GM13977 (cell line): ENCODE measurements around the gene ASB18.

Source experiments
- DNase-seq: peaks from one replicate; pipeline ENCODE4 v3.0.0; 2012; ENCODE audit warnings: low spot score
- in situ Hi-C: fragments of 300-500 bp; cut with MboI; formaldehyde crosslinking; loops from one replicate; pipeline ENCODE4 v1.12.0; 2022; ENCODE audit warnings: low sequenced_read_pairs, low pct_unique_long_range_greater_than_20kb, mixed read lengths, inconsistent platforms; ENCODE audit not compliant: unreplicated experiment
- TF ChIP-seq, protein P1 (sequence below): IDR thresholded peaks from 2 replicates; pipeline ENCODE4 v1.5.1; 2012; ENCODE audit warnings: mild to moderate bottlenecking, control low read depth; ENCODE audit not compliant: insufficient read depth; ENCODE audit errors: extremely low read depth, missing control alignments

Gene ASB18

DNA sequence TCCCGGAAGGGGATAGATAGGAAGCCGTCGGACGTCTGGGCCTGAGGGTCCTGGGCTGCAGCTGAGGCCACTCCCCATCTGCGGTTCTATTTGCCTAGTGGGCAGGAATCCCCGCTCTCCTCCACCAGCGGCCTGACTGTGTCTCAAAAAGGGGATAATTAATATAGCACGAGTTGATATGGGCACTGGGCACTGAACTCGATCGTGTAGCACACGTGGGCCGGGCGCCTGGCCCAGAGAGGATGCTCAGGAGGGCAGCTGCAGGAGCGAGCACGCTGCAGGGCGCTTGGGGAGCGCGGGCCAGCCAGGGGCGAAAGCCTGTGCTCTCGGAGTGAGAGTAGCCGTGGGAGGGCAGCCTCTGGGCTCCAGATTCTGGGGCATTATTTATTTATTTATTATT lies 87.3 kb downstream of the ASB18 start:
- peak; percentile 21 for DNase-seq
- TF ChIP-seq, protein P1, sequence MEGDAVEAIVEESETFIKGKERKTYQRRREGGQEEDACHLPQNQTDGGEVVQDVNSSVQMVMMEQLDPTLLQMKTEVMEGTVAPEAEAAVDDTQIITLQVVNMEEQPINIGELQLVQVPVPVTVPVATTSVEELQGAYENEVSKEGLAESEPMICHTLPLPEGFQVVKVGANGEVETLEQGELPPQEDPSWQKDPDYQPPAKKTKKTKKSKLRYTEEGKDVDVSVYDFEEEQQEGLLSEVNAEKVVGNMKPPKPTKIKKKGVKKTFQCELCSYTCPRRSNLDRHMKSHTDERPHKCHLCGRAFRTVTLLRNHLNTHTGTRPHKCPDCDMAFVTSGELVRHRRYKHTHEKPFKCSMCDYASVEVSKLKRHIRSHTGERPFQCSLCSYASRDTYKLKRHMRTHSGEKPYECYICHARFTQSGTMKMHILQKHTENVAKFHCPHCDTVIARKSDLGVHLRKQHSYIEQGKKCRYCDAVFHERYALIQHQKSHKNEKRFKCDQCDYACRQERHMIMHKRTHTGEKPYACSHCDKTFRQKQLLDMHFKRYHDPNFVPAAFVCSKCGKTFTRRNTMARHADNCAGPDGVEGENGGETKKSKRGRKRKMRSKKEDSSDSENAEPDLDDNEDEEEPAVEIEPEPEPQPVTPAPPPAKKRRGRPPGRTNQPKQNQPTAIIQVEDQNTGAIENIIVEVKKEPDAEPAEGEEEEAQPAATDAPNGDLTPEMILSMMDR: no peak
- in situ Hi-C loops: loop anchor here (25.0 kb wide), 1 partner anchor 390 kb away; no protein-coding TSS in a partner anchor

DNA sequence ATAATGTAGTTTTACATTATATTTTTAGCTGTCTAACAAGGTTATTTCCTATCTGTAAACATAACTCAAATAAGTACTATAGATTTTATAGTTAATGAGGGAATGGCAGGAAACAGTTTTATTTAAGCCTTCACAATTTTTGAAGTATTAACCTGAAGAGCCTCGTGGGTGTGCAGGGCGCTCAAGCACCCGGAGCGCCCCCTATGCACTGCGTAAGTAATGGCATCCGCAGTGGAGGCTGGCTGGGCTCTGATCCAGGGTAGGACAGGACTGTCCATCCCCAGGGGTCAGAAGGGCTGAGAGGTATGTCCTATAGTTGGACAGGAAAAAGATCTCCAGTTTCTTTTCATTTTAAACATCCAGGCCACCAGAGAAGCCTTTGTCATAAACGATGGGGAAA lies 87.8 kb downstream of the ASB18 start:
- in situ Hi-C loops: loop anchor here (25.0 kb wide), 1 partner anchor 389 kb away; no protein-coding TSS in a partner anchor
- TF ChIP-seq, protein P1: peak; percentile 57

DNA sequence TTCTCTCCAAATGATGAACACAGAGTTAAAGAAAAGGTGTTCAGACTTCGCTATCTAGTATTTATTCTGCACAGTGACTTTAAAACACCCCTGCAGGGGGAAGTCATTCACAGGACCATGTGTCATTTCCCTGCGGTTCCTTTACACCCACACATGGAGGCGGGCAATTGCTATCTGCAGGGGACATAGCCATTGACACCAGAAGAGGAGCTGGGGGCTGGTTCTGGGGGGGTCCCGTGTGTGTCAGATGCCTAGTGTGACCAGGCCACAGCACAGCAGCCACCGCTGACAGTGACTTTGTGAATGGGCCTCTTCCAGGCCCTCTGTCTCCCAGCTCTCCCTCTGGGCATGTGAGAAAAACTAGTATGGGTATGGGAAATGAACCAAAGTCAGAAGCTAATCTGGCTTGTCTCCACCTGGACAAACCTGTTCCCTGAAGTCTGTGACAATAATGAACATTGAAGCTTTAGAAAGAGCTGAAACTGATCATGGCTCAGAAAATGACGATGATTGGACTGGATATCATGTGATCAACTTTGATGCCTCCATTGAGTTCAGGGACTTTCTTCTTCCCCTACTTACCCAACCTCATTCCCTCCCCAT lies 88.6 kb downstream of the ASB18 start:
- DNase-seq: peak; percentile 36
- in situ Hi-C loops: loop anchor here (25.0 kb wide), 1 partner anchor 388 kb away; no protein-coding TSS in a partner anchor
- TF ChIP-seq, protein P1: no peak

More for the DNA sequence above, 87.8 kb downstream of the ASB18 start:
- peak; percentile 71 for DNase-seq

DNA sequence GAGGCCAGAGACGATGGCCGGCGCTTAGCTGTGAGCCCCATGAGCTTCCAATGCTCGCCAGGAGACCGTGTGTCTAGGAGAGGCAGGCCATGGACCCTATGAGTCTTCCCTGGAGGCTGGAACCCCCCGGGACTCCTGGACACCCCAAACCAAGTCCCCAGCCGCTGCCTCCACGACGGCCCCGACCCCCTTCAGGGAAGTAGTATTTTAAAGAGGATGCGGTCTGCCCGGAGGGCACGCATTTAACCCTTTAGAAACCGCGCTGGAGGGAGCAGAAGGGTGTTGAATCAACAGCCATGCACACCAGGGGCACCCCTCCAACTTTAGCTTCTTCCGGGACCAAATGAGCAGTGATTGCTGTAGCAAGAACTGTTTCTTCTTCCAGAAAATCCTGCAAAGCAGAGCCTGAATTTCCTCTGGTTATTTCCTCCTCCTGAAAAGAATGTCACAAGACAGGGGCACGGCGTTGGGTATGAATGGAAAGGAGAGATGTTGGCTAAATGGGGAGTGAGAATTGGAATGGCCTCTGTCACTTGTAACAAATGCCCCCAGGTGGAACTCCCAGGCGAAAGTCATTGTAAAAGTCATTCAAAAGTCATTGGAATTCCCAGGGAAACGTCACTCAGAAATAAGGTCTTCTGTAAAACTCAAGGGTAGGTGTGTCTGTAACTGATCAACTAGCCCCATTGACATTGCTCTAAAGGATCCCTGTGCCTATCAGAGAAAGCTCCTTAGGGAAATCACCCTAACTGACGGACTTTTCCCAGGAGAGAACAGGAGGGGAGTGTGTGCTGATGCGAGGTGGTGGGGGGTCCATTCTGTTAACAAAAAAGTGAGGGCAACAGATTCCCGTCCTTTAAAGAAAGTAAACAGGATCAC lies 90.2 kb downstream of the ASB18 start:
- DNase-seq: peak; percentile 25
- TF ChIP-seq, protein P1: no peak
- in situ Hi-C loops: no loop called here

DNA sequence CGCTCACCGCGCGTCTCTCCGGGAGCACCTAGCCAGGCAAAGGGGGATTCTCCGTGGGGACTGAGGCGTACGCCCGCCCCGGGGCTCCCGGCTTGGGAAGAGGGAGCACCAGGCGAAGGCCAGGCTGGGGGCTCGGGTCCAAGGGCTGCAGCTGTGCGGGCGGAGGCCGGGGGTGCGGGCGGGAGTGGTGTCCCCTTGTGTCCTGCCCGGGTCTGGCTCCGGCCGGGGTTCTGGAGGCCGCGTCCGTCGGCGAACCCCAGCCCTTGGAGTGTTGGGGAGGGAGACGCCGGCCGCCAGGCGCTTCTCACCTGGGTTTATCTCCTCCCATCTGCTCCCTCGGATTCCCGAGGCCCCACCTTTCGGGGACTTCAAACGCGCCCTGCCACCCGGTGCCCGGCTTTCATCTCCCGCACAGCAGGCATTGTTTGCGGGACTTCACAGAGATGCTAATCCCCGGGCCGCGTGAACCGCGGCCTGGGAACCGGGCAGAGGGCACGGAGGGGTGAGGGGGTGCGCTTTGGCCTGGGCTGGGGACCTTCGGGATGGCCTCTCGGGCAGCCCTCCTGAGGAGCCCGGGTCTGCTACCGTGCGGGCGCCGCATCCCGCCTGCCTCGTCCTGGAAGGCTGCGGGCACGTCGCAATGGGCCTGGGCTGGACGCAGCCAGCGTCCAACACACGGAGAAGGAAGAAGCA lies 91.0 kb downstream of the ASB18 start:
- in situ Hi-C loops: no loop called here
- peak; percentile 34 for DNase-seq
- TF ChIP-seq, protein P1: no peak
